Left ventricle myocardium inferior (tissue), 1 donor: ENCODE results near the gene ZNF878. TPM values are rescaled to one million over a fixed set of nuclear protein-coding genes. Genes with fewer than 3 reads are reported as not detected.
A peak's percentile ranks its signal among the peaks of the same experiment; 100 is the strongest.
"Not testable (repeated sequence)": the region's sequence is repeated elsewhere in the genome, so short reads cannot be mapped to it uniquely, and the experiment has no call there.

Source experiments
- DNase-seq: peaks from one replicate; pipeline ENCODE4 v3.0.0-alpha.2; 2020
- H3K27ac ChIP-seq: fragments of 200-600 bp; replicated peaks from 2 replicates; pipeline ENCODE4 v1.8.0; 2021
- H3K27me3 ChIP-seq: fragments of 200-600 bp; 2 replicates; pipeline ENCODE4 v1.8.0; 2021; ENCODE audit warnings: low read depth
- H3K36me3 ChIP-seq: fragments of 200-600 bp; 2 replicates; pipeline ENCODE4 v1.8.0; 2021
- H3K4me1 ChIP-seq: fragments of 200-600 bp; 2 replicates; pipeline ENCODE4 v1.8.0; 2021
- H3K4me3 ChIP-seq: fragments of 200-600 bp; 2 replicates; pipeline ENCODE4 v1.8.0; 2021; ENCODE audit warnings: mild to moderate bottlenecking, moderate library complexity
- H3K9me3 ChIP-seq: fragments of 200-600 bp; replicated peaks from 2 replicates; pipeline ENCODE4 v1.8.0; 2021
- intact Hi-C: fragments of 100-400 bp; cut with micrococcal nuclease; formaldehyde crosslinking; loops from one replicate; pipeline ENCODE4 v1.11.0; 2022
- total RNA-seq: library from RNA; stranded (reverse); fragmentation: NEBNext Ultra II Directional; extraction: Animal tissue kit (Norgen Biotek cat#: 25700); gene quantifications from one replicate; pipeline ENCODE4 v1.2.1, GENCODE V29; 2021
- TF ChIP-seq, protein P1 (sequence below): fragments of 200-600 bp; IDR thresholded peaks from 2 replicates; pipeline ENCODE4 v1.8.0; 2021; ENCODE audit warnings: antibody characterized with exemption, mild to moderate bottlenecking, borderline replicate concordance
- donor health status: DM: no; HTN: yes; CAD: no; lungs with severe emphysema.

The ZNF878 gene
- total RNA-seq, 1 donor from 2014 or later = 0.16 TPM

DNA sequence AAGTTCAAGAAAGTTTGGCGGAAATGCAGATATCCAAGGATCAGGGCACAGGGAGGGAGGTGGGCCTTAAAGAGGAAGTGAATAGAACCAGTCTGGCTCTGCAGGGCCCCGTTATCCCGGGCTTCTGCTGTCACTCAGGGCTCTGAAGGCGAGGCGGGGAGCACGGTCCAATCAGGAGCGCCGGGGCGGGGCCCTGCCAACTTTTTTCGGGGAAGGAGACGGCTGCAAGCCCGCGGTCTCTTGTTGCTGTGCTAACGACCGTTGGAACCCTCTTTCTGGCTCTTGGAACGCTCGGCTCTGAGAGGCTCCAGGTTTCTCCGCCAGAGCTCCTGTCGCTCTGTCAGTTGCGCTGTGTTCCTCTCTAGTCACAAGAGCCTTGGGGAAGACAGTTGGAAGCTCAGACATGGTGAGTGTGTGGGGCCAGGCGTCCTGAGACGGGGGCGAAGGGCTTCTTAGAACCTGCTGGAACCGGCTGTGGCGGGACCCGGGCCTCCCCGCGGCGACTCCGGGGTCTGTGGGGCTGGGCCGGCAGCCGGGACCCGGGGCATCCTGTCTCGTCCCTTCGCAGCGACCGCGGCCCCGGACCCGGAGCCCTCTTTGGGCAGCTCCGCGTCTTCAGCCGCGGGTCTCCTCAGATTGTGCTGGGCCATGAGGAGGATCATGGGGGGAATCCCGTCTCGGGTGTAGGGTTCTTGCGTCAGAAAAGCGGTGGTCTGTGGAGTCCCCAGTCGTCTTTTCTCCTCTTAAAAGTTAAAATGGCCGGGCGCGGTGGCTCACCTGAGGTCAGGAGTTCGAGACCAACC is 39.5 kb upstream of the ZNF878 start:
- Histone ChIP-seq H3K4me3 (peak overlapping the region; percentile 83), H3K27me3 (no peaks in the 10 kb centered on the region), H3K27ac (peak overlapping the region; percentile 79), H3K36me3 (no peaks in the 10 kb centered on the region), H3K4me1 (peaks cover 24% of the 10 kb centered on the region), H3K9me3 (no peaks in the 10 kb centered on the region)
- intact Hi-C loops = no loop called here
- TF ChIP-seq, protein P1, sequence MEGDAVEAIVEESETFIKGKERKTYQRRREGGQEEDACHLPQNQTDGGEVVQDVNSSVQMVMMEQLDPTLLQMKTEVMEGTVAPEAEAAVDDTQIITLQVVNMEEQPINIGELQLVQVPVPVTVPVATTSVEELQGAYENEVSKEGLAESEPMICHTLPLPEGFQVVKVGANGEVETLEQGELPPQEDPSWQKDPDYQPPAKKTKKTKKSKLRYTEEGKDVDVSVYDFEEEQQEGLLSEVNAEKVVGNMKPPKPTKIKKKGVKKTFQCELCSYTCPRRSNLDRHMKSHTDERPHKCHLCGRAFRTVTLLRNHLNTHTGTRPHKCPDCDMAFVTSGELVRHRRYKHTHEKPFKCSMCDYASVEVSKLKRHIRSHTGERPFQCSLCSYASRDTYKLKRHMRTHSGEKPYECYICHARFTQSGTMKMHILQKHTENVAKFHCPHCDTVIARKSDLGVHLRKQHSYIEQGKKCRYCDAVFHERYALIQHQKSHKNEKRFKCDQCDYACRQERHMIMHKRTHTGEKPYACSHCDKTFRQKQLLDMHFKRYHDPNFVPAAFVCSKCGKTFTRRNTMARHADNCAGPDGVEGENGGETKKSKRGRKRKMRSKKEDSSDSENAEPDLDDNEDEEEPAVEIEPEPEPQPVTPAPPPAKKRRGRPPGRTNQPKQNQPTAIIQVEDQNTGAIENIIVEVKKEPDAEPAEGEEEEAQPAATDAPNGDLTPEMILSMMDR = no peak
- peak; percentile 88 for DNase-seq

DNA sequence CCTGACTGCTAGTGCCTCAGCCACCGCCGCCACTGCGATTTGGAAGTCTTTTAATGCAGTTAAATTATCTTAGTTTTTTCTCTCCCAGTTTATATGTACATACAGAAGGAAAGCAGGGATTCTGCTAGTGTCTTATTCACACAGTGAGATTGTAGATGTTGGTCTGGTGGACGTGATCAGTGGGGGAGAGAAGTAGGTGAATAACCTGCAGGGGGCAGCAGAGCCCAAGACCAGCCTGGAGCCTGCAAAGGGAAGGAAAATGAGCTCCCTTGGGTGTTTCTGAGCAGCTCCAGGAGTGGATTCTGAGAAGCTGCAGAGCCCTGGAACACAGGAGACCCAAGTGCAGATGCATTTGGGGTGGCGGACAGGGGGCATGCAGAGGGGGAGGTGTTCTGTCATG is 38.0 kb upstream of the ZNF878 start:
- Histone ChIP-seq H3K27me3 (no peaks in the 10 kb centered on the region), H3K27ac (peak overlapping the region; percentile 79), H3K36me3 (no peaks in the 10 kb centered on the region), H3K9me3 (no peaks in the 10 kb centered on the region), H3K4me1 (peaks cover 24% of the 10 kb centered on the region), H3K4me3 (no peak overlapping the region)
- intact Hi-C loops = loop anchor here (2.0 kb wide), 1 partner anchor 50 kb away; the partner anchor contains the start of gene ZNF20
- DNase-seq = peak; percentile 57
- TF ChIP-seq, protein P1 = peak; percentile 75

DNA sequence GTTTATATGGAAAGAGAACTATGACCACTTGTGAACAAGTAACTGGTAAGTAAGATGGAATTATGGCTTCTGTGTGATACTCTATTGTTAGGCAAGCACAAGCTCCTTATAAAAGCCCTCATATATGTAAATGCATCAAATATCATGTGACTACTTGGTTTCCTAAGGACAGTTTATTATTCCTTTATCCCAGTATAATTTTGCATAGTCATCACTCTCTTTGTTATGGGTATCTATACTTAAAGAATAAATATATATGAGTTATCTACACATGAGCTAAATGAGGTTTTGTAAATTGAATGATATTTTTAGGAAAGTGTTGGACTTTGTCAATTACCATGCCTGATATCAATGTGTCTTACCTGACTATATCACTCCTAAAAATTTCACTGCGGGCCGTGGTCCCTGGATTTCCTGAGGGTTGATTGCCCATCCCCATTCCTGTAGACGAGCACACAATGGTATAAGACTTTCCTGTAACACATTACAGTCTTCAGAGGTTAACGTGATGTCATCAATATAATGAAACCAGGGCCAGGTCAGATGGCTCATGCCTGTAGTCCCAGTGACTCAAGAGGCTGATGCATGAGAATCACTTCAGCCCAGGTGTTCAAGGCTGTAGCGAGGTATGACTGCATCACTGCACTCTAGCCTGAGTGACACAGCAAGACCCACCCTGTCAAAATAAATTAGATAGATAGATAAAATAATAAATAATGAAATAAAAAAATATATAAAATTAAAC is 32.5 kb upstream of the ZNF878 start:
- peaks cover 39% of the 10 kb centered on the region for H3K9me3 ChIP-seq
- no peaks in the 10 kb centered on the region for H3K27me3 ChIP-seq
- H3K4me1 ChIP-seq = no peaks in the 10 kb centered on the region
- peaks cover 29% of the 10 kb centered on the region for H3K36me3 ChIP-seq
- H3K27ac ChIP-seq = no peak overlapping the region
- no peak overlapping the region for H3K4me3 ChIP-seq
- intact Hi-C loops = no loop called here
- no peak for DNase-seq
- TF ChIP-seq, protein P1 = no peak

DNA sequence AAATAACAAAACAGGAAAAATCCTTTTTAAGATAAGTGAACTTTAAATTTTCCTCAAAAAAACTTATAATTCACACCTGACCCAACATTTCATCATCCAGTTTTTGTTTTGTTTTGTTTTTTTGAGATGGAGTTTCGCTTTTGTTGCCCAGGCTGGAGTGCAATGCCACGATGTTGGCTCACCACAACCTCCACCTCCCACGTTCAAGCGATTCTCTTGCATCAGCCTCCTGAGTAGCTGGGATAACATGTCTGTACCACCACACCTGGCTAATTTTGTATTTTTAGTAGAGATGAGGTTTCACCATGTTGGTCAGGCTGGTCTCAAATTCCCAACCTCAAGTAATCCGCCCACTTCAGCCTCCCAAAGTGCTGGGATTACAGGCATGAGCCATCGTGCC is 30.6 kb upstream of the ZNF878 start:
- H3K4me3 ChIP-seq, H3K27me3 ChIP-seq, H3K27ac ChIP-seq, intact Hi-C loops, H3K4me1 ChIP-seq, DNase-seq: not testable (repeated sequence)
- Histone ChIP-seq H3K9me3 (peaks cover 58% of the 10 kb centered on the region), H3K36me3 (peaks cover 47% of the 10 kb centered on the region)

DNA sequence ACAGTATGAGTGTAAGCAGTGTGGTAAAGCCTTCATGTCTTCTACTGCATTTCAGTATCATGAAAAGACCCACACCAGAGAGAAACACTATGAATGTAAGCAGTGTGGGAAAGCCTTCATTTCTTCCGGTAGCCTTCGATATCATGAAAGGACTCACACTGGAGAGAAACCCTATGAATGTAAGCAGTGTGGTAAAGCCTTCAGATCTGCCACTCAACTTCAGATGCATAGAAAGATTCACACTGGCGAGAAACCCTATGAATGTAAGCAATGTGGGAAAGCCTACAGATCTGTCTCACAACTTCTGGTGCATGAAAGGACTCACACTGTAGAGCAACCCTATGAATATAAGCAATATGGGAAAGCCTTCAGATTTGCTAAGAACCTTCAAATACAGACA is 24.6 kb upstream of the ZNF878 start:
- H3K4me3 ChIP-seq = no peak overlapping the region
- H3K27ac ChIP-seq = no peak overlapping the region
- H3K9me3 ChIP-seq = peaks cover 100% of the 10 kb centered on the region
- no peaks in the 10 kb centered on the region for H3K27me3 ChIP-seq
- DNase-seq = no peak
- intact Hi-C loops = no loop called here
- TF ChIP-seq, protein P1 = no peak
- no peaks in the 10 kb centered on the region for H3K4me1 ChIP-seq
- peaks cover 86% of the 10 kb centered on the region for H3K36me3 ChIP-seq

DNA sequence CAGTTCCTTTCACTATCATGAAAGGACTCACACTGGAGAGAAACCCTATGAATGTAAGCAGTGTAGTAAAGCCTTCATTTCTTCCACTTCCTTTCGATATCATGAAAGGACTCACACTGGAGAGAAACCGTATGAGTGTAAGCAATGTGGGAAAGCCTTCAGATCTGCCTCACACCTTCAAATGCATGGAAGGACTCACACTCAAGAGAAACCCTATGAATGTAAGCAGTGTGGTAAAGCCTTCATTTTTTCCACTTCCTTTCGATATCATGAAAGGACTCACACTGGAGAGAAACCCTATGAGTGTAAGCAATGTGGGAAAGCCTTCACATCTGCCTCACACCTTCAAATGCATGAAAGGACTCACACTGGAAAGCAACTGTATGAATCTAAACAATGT is 23.6 kb upstream of the ZNF878 start:
- DNase-seq, H3K27ac ChIP-seq, H3K4me3 ChIP-seq, H3K4me1 ChIP-seq, intact Hi-C loops, H3K27me3 ChIP-seq: not testable (repeated sequence)
- peaks cover 97% of the 10 kb centered on the region for H3K36me3 ChIP-seq
- peaks cover 100% of the 10 kb centered on the region for H3K9me3 ChIP-seq
